Measurements from ENCODE around the gene P2RY2.
"Not testable (repeated sequence)": the region's sequence is repeated elsewhere in the genome, so short reads cannot be mapped to it uniquely, and the experiment has no call there.

The P2RY2 gene

GRCh38 chr11:73228268-73229134 lies 10.4 kb downstream of the P2RY2 start:
- no peak for DNase-seq

DNA sequence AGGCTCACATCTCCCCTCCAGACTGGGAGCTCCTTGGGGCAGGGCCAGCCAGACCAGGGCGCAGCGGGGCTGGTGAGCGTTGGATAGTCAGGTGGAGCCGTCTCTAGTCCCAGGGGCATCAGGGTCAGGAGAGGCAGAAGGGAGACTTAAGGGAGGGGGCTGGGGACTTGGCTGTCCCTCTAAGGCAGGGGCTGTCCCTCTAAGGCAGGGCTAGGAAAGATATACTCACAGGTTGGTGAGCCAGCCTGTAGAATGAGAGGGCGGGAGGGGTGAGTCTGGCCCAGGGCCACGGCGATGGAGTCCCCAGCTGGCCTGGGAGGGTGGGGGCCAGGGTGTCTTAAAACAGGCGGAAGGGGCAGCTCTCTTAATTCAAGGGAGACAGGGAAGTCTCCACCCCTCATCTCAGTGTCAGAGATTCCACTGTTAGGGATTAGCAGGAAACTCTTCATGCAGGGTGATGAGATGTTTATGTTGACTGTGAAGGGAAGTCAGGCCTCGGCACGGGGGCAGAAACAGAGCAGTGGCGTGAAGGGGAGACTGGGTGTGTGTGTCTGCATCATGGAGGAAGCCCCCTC lies 11.3 kb downstream of the P2RY2 start:
- no peak for DNase-seq

DNA sequence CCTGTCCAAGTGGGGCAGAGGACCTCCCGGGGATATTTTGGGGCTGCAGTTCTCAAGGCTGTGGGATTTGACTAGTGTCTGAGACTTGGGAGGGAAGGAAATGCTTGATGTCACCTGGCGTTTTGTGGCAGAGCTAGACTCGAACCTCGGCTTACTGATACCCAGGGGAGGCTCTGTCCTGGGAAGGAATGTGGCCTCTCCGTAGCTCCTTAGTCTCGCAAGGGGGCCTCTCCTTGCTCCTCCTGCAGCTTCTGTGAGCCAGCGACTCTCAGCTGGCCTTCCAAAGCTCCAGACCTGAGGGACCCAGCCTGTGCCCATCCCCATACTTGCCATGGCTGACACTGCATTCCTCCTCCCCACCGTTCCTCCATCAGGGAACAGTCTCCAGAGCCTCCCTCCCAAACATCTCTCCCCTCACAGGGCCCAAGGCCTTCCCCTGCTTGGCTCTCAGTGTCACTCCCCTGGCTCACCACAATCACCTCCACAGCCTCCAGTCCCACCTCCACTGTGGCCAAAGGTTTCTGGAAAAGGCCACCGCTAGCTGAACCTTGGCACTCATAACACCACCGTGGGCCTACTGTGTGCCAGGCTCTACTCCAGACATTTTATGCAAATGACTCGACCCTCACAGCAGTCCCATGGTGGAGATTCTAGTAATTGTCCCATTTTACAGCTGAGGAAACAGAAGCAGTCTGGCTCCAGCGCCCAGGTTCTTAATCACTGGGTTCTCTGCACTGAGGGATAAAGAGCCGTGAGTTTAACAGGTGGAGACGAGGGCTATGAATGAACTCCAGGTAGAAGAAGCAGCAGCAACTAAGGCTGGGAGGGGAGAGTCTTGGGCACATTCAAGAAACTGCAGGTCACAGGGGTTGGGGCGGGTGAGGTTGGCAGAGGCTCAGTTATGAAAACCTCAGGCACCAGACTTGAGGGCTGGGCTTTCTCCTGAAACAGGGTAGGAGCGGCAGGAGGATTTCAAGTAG lies 12.1 kb downstream of the P2RY2 start:
- no peak for DNase-seq

- no peak for DNase-seq
These were observed 12.8 kb downstream of the P2RY2 start for GRCh38 chr11:73230931-73231330.

- DNase-seq: not testable (repeated sequence)
These were observed 14.4 kb downstream of the P2RY2 start for GRCh38 chr11:73232487-73232886.

GRCh38 chr11:73233211-73233610 lies 15.1 kb downstream of the P2RY2 start:
- DNase-seq: no peak

DNA sequence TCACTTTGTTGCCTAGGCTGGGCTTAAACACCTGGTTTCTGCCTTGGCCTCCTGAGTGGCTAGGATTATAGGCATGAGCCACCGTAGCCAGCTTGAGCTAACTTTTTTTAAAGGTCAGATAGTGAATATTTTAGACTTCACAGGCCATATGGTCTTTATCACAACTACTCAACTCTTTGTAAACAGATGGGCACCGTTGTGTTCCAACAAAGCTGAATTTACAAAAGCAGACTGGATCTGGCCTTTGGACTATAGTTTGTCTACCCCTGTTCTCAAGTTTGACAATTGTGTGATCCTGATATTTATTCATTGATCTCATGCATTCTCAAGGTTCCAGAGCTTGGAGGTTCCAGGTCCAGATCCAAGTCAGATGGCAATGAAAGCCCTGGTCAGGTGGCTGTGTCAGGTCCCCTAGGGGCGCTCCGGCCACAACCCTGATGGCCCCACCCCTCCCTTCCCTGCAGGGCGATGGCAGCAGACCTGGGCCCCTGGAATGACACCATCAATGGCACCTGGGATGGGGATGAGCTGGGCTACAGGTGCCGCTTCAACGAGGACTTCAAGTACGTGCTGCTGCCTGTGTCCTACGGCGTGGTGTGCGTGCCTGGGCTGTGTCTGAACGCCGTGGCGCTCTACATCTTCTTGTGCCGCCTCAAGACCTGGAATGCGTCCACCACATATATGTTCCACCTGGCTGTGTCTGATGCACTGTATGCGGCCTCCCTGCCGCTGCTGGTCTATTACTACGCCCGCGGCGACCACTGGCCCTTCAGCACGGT lies 15.8 kb downstream of the P2RY2 start:
- DNase-seq: no peak

- no peak for DNase-seq
These were observed 16.5 kb downstream of the P2RY2 start for GRCh38 chr11:73234471-73235181.

DNA sequence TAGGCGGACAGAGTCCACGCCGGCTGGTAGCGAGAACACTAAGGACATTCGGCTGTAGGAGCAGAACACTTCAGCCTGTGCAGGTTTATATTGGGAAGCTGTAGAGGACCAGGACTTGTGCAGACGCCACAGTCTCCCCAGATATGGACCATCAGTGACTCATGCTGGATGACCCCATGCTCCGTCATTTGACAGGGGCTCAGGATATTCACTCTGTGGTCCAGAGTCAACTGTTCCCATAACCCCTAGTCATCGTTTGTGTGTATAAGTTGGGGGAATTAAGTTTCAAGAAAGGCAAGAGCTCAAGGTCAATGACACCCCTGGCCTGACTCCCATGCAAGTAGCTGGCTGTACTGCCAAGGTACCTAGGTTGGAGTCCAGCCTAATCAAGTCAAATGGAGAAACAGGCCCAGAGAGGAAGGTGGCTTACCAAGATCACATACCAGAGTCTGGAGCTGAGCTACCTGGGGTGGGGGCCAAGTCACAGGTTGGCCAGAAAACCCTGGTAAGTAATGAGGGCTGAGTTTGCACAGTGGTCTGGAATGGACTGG lies 17.2 kb downstream of the P2RY2 start:
- DNase-seq: no peak

DNA sequence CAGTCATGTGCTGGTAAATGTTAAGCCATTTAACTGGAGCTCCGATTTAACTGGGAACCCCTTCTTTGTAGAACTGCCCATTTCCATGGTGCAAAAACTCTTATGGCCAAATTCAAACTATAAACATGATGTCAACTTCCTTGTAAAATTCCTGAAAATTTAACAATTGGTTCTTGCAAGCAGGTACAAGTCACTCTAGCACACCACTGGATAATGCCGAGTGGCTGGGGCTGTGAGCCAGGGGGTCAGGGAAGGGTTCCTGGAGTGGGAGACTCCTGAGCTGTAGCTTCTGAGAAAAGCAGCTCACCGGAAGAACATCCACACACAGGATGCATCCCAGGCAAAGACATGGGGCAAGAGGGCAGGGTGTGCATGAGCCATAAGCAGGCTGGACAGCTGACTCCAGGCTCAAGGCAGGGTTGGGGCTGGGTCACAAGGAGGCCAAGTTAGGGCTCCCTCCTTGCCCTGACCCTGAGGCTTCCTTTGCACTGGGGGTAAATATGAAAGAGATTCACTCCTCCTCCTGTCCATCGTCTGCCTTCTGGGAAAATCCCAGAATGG lies 18.2 kb downstream of the P2RY2 start:
- no peak for DNase-seq

- DNase-seq: no peak
These were observed 18.8 kb downstream of the P2RY2 start for GRCh38 chr11:73236854-73237253.

- DNase-seq: peak; percentile 24
These were observed 19.6 kb downstream of the P2RY2 start for GRCh38 chr11:73237471-73238290.

GRCh38 chr11:73239111-73239521 lies 21.0 kb downstream of the P2RY2 start:
- no peak for DNase-seq

- no peak for DNase-seq
These were observed 21.6 kb downstream of the P2RY2 start for GRCh38 chr11:73239571-73240189.

GRCh38 chr11:73240190-73240781 lies 22.2 kb downstream of the P2RY2 start:
- DNase-seq: peak; percentile 32

DNA sequence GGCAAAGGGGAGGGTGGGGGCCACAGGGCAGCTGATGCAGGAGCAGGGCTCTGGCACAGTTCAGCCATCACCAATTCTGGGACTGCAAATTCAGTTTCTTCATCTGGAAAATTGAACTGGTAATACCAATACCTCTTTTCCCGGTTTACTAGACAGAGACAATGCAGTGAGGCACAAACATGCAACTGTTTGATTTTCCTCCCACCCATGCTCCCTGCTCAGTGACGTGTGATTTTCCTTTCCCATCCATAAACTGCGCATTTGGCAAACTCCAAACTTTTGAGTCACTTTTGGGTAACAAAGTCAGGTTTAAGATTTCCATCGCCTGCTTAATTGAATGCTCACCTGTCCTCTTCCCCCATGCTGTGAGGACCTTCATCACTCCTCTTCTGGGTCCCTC lies 23.2 kb downstream of the P2RY2 start:
- no peak for DNase-seq

- peak; percentile 68 for DNase-seq
These were observed 24.4 kb downstream of the P2RY2 start for GRCh38 chr11:73242251-73243092.

- no peak for DNase-seq
These were observed 25.0 kb downstream of the P2RY2 start for GRCh38 chr11:73243093-73243485.

Measured in fibroblast of skin of abdomen (primary cell).